HepG2 (cell line): ENCODE data around the gene TANGO2. TPM values are rescaled to one million over a fixed set of nuclear protein-coding genes. Genes with fewer than 3 reads are reported as not detected.

Experiments
- ARNTL ChIP-seq: sonication (generic); formaldehyde crosslinking; IDR thresholded peaks from 2 replicates; pipeline ENCODE4 v1.4.0; 2020; ENCODE audit warnings: mild to moderate bottlenecking, missing genetic modification reagents
- FOXA1 ChIP-seq, 2 experiments: fragments of 450-650 bp in 1 of 2; sonication (generic) in 1 of 2; formaldehyde crosslinking in 1 of 2; IDR thresholded peaks; 2 replicates each; pipeline versions ENCODE4 v1.4.0 to v1.6.1; 2016 to 2020; ENCODE audit warnings: missing genetic modification reagents in 1 of 2
- HDAC1 ChIP-seq: sonication (generic); formaldehyde crosslinking; IDR thresholded peaks from 2 replicates; pipeline ENCODE4 v1.5.1; 2020; ENCODE audit warnings: mild to moderate bottlenecking, missing genetic modification reagents
- HNRNPUL1 ChIP-seq: fragments of 200-400 bp; formaldehyde crosslinking; IDR thresholded peaks from 2 replicates; pipeline ENCODE4 v1.6.1; 2017; ENCODE audit warnings: low read depth, mild to moderate bottlenecking, low read length, moderate library complexity
- KAT7 ChIP-seq: IDR thresholded peaks from 2 replicates; pipeline ENCODE4 v1.6.1; 2018; ENCODE audit warnings: borderline replicate concordance, missing compliant biosample characterization
- MTA3 ChIP-seq: sonication (generic); formaldehyde crosslinking; IDR thresholded peaks from 2 replicates; pipeline ENCODE4 v1.4.0; 2020; ENCODE audit warnings: missing genetic modification reagents
- MXD3 ChIP-seq: IDR thresholded peaks from 2 replicates; pipeline ENCODE4 v1.6.1; 2016; ENCODE audit warnings: mild to moderate bottlenecking, missing biosample characterization, missing genetic modification reagents
- MYPOP ChIP-seq: sonication (generic); formaldehyde crosslinking; IDR thresholded peaks from 2 replicates; pipeline ENCODE4 v1.8.1; 2023; ENCODE audit warnings: mild to moderate bottlenecking, moderate library complexity, missing genetic modification reagents
- NFIB ChIP-seq: sonication (generic); formaldehyde crosslinking; IDR thresholded peaks from 2 replicates; pipeline ENCODE4 v1.9.0; 2021; ENCODE audit warnings: missing genetic modification reagents, mild to moderate bottlenecking, borderline replicate concordance
- PHF8 ChIP-seq: sonication (generic); formaldehyde crosslinking; IDR thresholded peaks from 2 replicates; pipeline ENCODE4 v1.5.0; 2020; ENCODE audit warnings: missing genetic modification reagents
- SIX1 ChIP-seq: sonication (generic); formaldehyde crosslinking; IDR thresholded peaks from 2 replicates; pipeline ENCODE4 v1.4.0; 2020; ENCODE audit warnings: missing genetic modification reagents, borderline replicate concordance
- SP4 ChIP-seq: sonication (generic); formaldehyde crosslinking; IDR thresholded peaks from 2 replicates; pipeline ENCODE4 v1.8.1; 2023; ENCODE audit warnings: mild to moderate bottlenecking, missing genetic modification reagents
- ZNF280B ChIP-seq: sonication (generic); formaldehyde crosslinking; IDR thresholded peaks from 2 replicates; pipeline ENCODE4 v1.5.0; 2020; ENCODE audit warnings: missing genetic modification reagents, mild to moderate bottlenecking, borderline replicate concordance
- ZNF33A ChIP-seq: sonication (generic); formaldehyde crosslinking; IDR thresholded peaks from 2 replicates; pipeline ENCODE4 v1.5.1; 2020; ENCODE audit warnings: missing genetic modification reagents, mild to moderate bottlenecking, moderate library complexity, borderline replicate concordance
- ZNF7 ChIP-seq: IDR thresholded peaks from 2 replicates; pipeline ENCODE4 v1.6.1; 2016; ENCODE audit warnings: missing biosample characterization, missing genetic modification reagents
- ZNF720 ChIP-seq: sonication (generic); formaldehyde crosslinking; IDR thresholded peaks from 2 replicates; pipeline ENCODE4 v1.4.0; 2020; ENCODE audit warnings: missing genetic modification reagents
- polyA plus RNA-seq, 8 experiments: library from polyadenylated mRNA; depleted of rRNA in 3 of 8; stranded (reverse) in 7 of 8; unstranded in 1 of 8; fragments of >200 nt; fragmentation: Illumina TruSeq in 4 of 8; extraction: Trizol in 4 of 8; gene quantifications; 2 replicates each; pipeline versions ENCODE4 v1.2.1 to v1.2.3, GENCODE V29; 2011 to 2016; ENCODE audit warnings: low read depth in 4 of 8, missing spikeins in 1 of 8, mixed read lengths in 1 of 8; ENCODE audit not compliant: insufficient read depth in 1 of 8
- total RNA-seq, 5 experiments: library from RNA; depleted of rRNA; stranded (reverse); fragments of >200 nt; fragmentation: Illumina TruSeq; extraction: Trizol; gene quantifications; 2 replicates each; pipeline ENCODE4 v1.2.3, GENCODE V29; 2016; ENCODE audit warnings: low read depth in 1 of 5
- TF ChIP-seq, protein P1 (sequence below): sonication (generic); formaldehyde crosslinking; IDR thresholded peaks from 2 replicates; pipeline ENCODE4 v1.4.0; 2020; ENCODE audit warnings: missing genetic modification reagents
- TF ChIP-seq, protein P2 (sequence below), 2 experiments: sonication (generic) in 1 of 2; formaldehyde crosslinking in 1 of 2; IDR thresholded peaks; 2 replicates each; pipeline versions ENCODE4 v1.4.0 to v1.6.1; 2018 to 2020; ENCODE audit warnings: missing genetic modification reagents in 2 of 2, borderline replicate concordance in 1 of 2, low read depth in 1 of 2, mild to moderate bottlenecking in 1 of 2, missing biosample characterization in 1 of 2

Gene TANGO2
- total and polyA plus RNA-seq, 2 of the 13 experiments (the other 11 are each of a cell fraction or from before 2014, with no cell fraction given), result 12.9 to 14.8 TPM

DNA sequence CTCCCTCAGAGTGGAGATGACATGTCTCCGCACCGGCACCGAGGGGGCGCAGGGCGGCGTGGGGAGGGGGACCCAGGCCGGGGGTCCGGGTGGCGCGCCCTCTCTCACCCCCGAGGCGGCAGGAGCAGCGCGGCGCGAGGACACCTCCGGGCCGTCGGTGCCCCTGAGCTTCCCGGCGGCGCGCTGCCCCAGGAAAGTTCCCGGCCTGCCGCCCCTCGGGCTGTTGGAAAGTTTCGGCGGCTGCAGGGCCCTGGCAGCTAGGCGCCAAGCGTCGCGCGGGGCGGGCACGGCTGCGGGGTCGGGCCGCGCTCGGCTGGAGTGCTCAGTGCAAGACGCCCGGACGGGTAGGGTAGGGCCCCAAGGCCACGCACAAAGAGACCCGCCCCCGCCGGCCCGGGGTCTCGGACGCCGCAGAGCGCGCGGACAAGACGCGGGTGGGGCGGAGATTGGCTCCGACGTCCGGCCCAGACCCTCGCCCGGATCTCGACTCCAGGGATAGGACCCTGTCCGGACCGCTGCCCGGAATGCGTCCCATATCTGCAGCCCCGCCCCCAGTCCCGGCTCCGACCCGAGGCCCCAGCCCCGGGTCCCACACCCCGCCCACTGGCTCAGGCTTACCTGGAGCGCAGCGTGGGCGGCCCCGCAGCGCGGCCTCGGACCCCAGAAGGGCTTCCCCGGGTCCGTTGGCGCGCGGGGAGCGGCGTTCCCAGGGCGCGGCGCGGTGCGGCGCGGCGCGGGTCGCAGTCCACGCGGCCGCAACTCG lies 4.8 kb upstream of the TANGO2 start (continued):
- TF ChIP-seq, protein P1, sequence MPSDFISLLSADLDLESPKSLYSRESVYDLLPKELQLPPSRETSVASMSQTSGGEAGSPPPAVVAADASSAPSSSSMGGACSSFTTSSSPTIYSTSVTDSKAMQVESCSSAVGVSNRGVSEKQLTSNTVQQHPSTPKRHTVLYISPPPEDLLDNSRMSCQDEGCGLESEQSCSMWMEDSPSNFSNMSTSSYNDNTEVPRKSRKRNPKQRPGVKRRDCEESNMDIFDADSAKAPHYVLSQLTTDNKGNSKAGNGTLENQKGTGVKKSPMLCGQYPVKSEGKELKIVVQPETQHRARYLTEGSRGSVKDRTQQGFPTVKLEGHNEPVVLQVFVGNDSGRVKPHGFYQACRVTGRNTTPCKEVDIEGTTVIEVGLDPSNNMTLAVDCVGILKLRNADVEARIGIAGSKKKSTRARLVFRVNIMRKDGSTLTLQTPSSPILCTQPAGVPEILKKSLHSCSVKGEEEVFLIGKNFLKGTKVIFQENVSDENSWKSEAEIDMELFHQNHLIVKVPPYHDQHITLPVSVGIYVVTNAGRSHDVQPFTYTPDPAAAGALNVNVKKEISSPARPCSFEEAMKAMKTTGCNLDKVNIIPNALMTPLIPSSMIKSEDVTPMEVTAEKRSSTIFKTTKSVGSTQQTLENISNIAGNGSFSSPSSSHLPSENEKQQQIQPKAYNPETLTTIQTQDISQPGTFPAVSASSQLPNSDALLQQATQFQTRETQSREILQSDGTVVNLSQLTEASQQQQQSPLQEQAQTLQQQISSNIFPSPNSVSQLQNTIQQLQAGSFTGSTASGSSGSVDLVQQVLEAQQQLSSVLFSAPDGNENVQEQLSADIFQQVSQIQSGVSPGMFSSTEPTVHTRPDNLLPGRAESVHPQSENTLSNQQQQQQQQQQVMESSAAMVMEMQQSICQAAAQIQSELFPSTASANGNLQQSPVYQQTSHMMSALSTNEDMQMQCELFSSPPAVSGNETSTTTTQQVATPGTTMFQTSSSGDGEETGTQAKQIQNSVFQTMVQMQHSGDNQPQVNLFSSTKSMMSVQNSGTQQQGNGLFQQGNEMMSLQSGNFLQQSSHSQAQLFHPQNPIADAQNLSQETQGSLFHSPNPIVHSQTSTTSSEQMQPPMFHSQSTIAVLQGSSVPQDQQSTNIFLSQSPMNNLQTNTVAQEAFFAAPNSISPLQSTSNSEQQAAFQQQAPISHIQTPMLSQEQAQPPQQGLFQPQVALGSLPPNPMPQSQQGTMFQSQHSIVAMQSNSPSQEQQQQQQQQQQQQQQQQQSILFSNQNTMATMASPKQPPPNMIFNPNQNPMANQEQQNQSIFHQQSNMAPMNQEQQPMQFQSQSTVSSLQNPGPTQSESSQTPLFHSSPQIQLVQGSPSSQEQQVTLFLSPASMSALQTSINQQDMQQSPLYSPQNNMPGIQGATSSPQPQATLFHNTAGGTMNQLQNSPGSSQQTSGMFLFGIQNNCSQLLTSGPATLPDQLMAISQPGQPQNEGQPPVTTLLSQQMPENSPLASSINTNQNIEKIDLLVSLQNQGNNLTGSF (CRISPR knock-in tag), result 0 out of 2 replicates have a peak, but pooled peaks have one; percentile 43
- peak; percentile 56; the same call in 1 of the 2 replicates for TF ChIP-seq HDAC1 (CRISPR knock-in tag)
- 0 out of 2 replicates have a peak, but pooled peaks have one; percentile 6 for TF ChIP-seq ARNTL
- no peak for TF ChIP-seq ZNF280B (CRISPR knock-in tag)
- no peak for TF ChIP-seq ZNF720
- no peak for TF ChIP-seq HNRNPUL1
- TF ChIP-seq, protein P2, sequence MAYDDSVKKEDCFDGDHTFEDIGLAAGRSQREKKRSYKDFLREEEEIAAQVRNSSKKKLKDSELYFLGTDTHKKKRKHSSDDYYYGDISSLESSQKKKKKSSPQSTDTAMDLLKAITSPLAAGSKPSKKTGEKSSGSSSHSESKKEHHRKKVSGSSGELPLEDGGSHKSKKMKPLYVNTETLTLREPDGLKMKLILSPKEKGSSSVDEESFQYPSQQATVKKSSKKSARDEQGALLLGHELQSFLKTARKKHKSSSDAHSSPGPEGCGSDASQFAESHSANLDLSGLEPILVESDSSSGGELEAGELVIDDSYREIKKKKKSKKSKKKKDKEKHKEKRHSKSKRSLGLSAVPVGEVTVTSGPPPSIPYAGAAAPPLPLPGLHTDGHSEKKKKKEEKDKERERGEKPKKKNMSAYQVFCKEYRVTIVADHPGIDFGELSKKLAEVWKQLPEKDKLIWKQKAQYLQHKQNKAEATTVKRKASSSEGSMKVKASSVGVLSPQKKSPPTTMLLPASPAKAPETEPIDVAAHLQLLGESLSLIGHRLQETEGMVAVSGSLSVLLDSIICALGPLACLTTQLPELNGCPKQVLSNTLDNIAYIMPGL (CRISPR knock-in tag; IDR thresholded peaks at IDR 0.05; ENCODE audit: borderline replicate concordance in 1 of 2, low read depth in 1 of 2), result peak in 1 of 2 experiments; percentile 61; a peak in 2 of 4 replicates
- TF ChIP-seq SP4 (CRISPR knock-in tag), result no peak
- no peak for TF ChIP-seq FOXA1 (IDR thresholded peaks at IDR 0.05)
- TF ChIP-seq FOXA1 (CRISPR knock-in tag; IDR thresholded peaks at IDR 0.05), result no peak
- TF ChIP-seq ZNF7 (CRISPR knock-in tag), result no peak
- TF ChIP-seq PHF8 (CRISPR knock-in tag), result peak; percentile 47; the same call in 1 of the 2 replicates
- no peak for TF ChIP-seq SIX1 (CRISPR knock-in tag)
- TF ChIP-seq KAT7, result no peak
- no peak for TF ChIP-seq NFIB (CRISPR knock-in tag)
- 0 out of 2 replicates have a peak, but pooled peaks have one; percentile 2 for TF ChIP-seq MYPOP (CRISPR knock-in tag)
- no peak for TF ChIP-seq MTA3 (CRISPR knock-in tag)
- TF ChIP-seq MXD3 (CRISPR knock-in tag), result no peak
- TF ChIP-seq ZNF33A (CRISPR knock-in tag), result no peak
